ENCODE measurements around the gene TIAL1.

- TF ChIP-seq MAX (IDR thresholded peaks at IDR 0.05) (no peak), TCF12 (IDR thresholded peaks at IDR 0.05; ENCODE audit: low read depth) (no peak), CREB1 (IDR thresholded peaks at IDR 0.05; ENCODE audit: low read depth) (no peak), YY1 (IDR thresholded peaks at IDR 0.05; ENCODE audit: low read depth) (no peak), REST (IDR thresholded peaks at IDR 0.05; ENCODE audit: low read depth) (no peak), TEAD4 (IDR thresholded peaks at IDR 0.05) (no peak), TAF1 (IDR thresholded peaks at IDR 0.05; ENCODE audit: low read depth) (no peak), FOXM1 (IDR thresholded peaks at IDR 0.05; ENCODE audit: borderline replicate concordance, low read depth) (no peak)
Measured at GRCh38 chr10:119602241-119603095, 5.7 kb upstream of the TIAL1 start.

Measured in Ishikawa (cell line).